Suprapubic skin (tissue), 4 donors: ENCODE results near the gene DUOX1. TPM values are rescaled to one million over a fixed set of nuclear protein-coding genes. Genes with fewer than 3 reads are reported as not detected.

ENCODE experiments used
- DNase-seq, 2 donors: peaks; one replicate each; pipeline ENCODE4 v3.0.0-alpha.2; 2019; ENCODE audit warnings: low spot score in 2 of 2
- H3K27ac ChIP-seq: fragments of 200-600 bp; sonication (generic); one replicate; pipeline ENCODE4 v1.5.1; 2019
- H3K27me3 ChIP-seq: fragments of 200-600 bp; sonication (generic); one replicate; pipeline ENCODE4 v1.5.1; 2019
- H3K36me3 ChIP-seq: fragments of 200-600 bp; sonication (generic); one replicate; pipeline ENCODE4 v1.5.1; 2019
- H3K4me1 ChIP-seq: fragments of 200-600 bp; sonication (generic); one replicate; pipeline ENCODE4 v1.5.1; 2019
- H3K4me3 ChIP-seq: fragments of 200-600 bp; sonication (generic); one replicate; pipeline ENCODE4 v1.5.1; 2019; ENCODE audit warnings: mild to moderate bottlenecking
- H3K9me3 ChIP-seq: fragments of 200-600 bp; sonication (generic); one replicate; pipeline ENCODE4 v1.5.1; 2019
- CTCF ChIP-seq, 2 donors: fragments of 200-600 bp in 1 of 2; fragments of 450-650 bp in 1 of 2; sonication (generic) in 1 of 2; IDR thresholded peaks; one replicate each; pipeline ENCODE4 v1.5.1; 2016 to 2019; ENCODE audit warnings: antibody characterized with exemption in 2 of 2, mild to moderate bottlenecking in 1 of 2, moderate library complexity in 1 of 2
- EP300 ChIP-seq: sonication (generic); formaldehyde crosslinking; IDR thresholded peaks from one replicate; pipeline ENCODE4 v1.6.1; 2017; ENCODE audit warnings: antibody characterized with exemption
- POLR2A ChIP-seq, 2 donors: fragments of 450-650 bp; IDR thresholded peaks; one replicate each; pipeline ENCODE4 v1.6.1; 2017; ENCODE audit warnings: antibody characterized with exemption in 2 of 2, mild to moderate bottlenecking in 2 of 2, moderate library complexity in 2 of 2
- POLR2AphosphoS5 ChIP-seq, 3 donors: sonication (generic); formaldehyde crosslinking; IDR thresholded peaks; one replicate each; pipeline ENCODE4 v1.6.1; 2017; ENCODE audit warnings: antibody characterized with exemption in 3 of 3
- WGBS: methylation state at CpG from one replicate; pipeline ENCODE4 v1.1.5; 2018; 5-methylcytosine and 5-hydroxymethylcytosine counted together
- total RNA-seq, 4 donors: library from RNA; depleted of rRNA; stranded (reverse); fragments of >200 nt; gene quantifications; one replicate each; pipeline ENCODE4 v1.1.0, GENCODE V29; 2016

Gene DUOX1
- total RNA-seq, 4 donors from 2014 or later = 87.2 to 246 (median 165) TPM

- H3K36me3 ChIP-seq = no peaks in the 10 kb centered on the region
- H3K27me3 ChIP-seq = no peaks in the 10 kb centered on the region
- peaks cover 8% of the 10 kb centered on the region for H3K4me1 ChIP-seq
- 33% methylated on average over 4 of the region's 4 CpGs for WGBS
- H3K4me3 ChIP-seq = no peak overlapping the region
- DNase-seq = no peak
- TF ChIP-seq CTCF (IDR thresholded peaks at IDR 0.05) = no peak
- TF ChIP-seq POLR2A (IDR thresholded peaks at IDR 0.05) = no peak
- no peak for TF ChIP-seq POLR2AphosphoS5 (IDR thresholded peaks at IDR 0.05)
- no peak for TF ChIP-seq EP300
- H3K27ac ChIP-seq = no peak overlapping the region
- H3K9me3 ChIP-seq = no peaks in the 10 kb centered on the region
Observed at GRCh38 chr15:45203182-45203581, 73.4 kb downstream of the DUOX1 start.

- Histone ChIP-seq H3K27ac (no peak overlapping the region), H3K27me3 (no peaks in the 10 kb centered on the region), H3K4me3 (no peak overlapping the region), H3K36me3 (no peaks in the 10 kb centered on the region), H3K9me3 (no peaks in the 10 kb centered on the region), H3K4me1 (no peaks in the 10 kb centered on the region)
- no peak for DNase-seq
- TF ChIP-seq CTCF (IDR thresholded peaks at IDR 0.05) = peak; percentile 45 to 81
- no peak for TF ChIP-seq EP300
- 4% methylated on average over 2 of the region's 2 CpGs for WGBS
Observed at GRCh38 chr15:45205192-45205591, 75.4 kb downstream of the DUOX1 start.

GRCh38 chr15:45212493-45212892 lies 82.7 kb downstream of the DUOX1 start:
- no peak for DNase-seq
- TF ChIP-seq POLR2AphosphoS5 (IDR thresholded peaks at IDR 0.05) (no peak), POLR2A (IDR thresholded peaks at IDR 0.05) (no peak)
- H3K27ac ChIP-seq = no peak overlapping the region
- no peak overlapping the region for H3K4me3 ChIP-seq
- no peaks in the 10 kb centered on the region for H3K4me1 ChIP-seq
- no peaks in the 10 kb centered on the region for H3K36me3 ChIP-seq
- H3K27me3 ChIP-seq = no peaks in the 10 kb centered on the region
- no peaks in the 10 kb centered on the region for H3K9me3 ChIP-seq
- WGBS = 70% methylated on average over 1 of the region's 1 CpG

Other genes with a start within 250 kb of the DUOX1 start
- gene TERB2, start 173.3 kb upstream of the DUOX1 start, total RNA-seq = not detected
- 10 to 100 TPM; 24.4 to 78.6 (median 48.7) TPM for gene SORD, start 106.8 kb upstream of the DUOX1 start, total RNA-seq
- 10 to 100 TPM in 2 of 4 donors, 1 to 10 TPM in 2; 2.3 to 32.6 (median 6.9) TPM for gene DUOX2, start 15.8 kb upstream of the DUOX1 start, total RNA-seq
- gene DUOXA2, start 15.7 kb upstream of the DUOX1 start, total RNA-seq = not detected
- gene DUOXA1, start 115 bp upstream of the DUOX1 start, total RNA-seq = 100 to 1,000 TPM in 1 of 4 donors, 10 to 100 TPM in 3; 65.6 to 178 (median 89.6) TPM
- 10 to 100 TPM in 2 of 4 donors, 1 to 10 TPM in 2; 5.4 to 11.9 (median 8.6) TPM for gene SHF, start 58.0 kb downstream of the DUOX1 start, total RNA-seq
- not detected for gene SLC28A2, start 122.2 kb downstream of the DUOX1 start, total RNA-seq
- 100 to 1,000 TPM; 159 to 195 (median 172) TPM for gene GATM, start 248.6 kb downstream of the DUOX1 start, total RNA-seq